MM.1S (cell line): ENCODE data around the gene POLL.

ENCODE experiments used
- DNase-seq: peaks from one replicate; pipeline ENCODE4 v3.0.0-alpha.2; 2015
- H2AFZ ChIP-seq: fragments of 300-600 bp; sonication (generic); 2 replicates; pipeline ENCODE4 v1.6.0; 2016; ENCODE audit warnings: antibody characterized with exemption, low read length
- H3F3A ChIP-seq: fragments of 300-600 bp; sonication (generic); 2 replicates; pipeline ENCODE4 v1.6.1; 2016; ENCODE audit warnings: mild to moderate bottlenecking, antibody characterized with exemption, low read length, moderate library complexity, mixed read lengths; ENCODE audit not compliant: insufficient read depth
- H3K27ac ChIP-seq: fragments of 300-600 bp; sonication (generic); 2 replicates; pipeline ENCODE4 v1.5.1; 2016; ENCODE audit warnings: mild to moderate bottlenecking, low read length
- H3K27me3 ChIP-seq: fragments of 300-600 bp; sonication (generic); replicated peaks from 2 replicates; pipeline ENCODE4 v1.6.0; 2016; ENCODE audit warnings: low read length; ENCODE audit not compliant: insufficient read depth
- H3K36me3 ChIP-seq: fragments of 300-600 bp; sonication (generic); replicated peaks from 2 replicates; pipeline ENCODE4 v1.6.1; 2016; ENCODE audit warnings: mild to moderate bottlenecking, low read length, mixed read lengths; ENCODE audit not compliant: insufficient read depth
- H3K4me1 ChIP-seq: fragments of 300-600 bp; sonication (generic); 2 replicates; pipeline ENCODE4 v1.6.1; 2016; ENCODE audit warnings: low read length, mixed read lengths
- H3K4me2 ChIP-seq: fragments of 300-600 bp; sonication (generic); 2 replicates; pipeline ENCODE4 v1.6.0; 2016; ENCODE audit warnings: low read depth, low read length
- H3K4me3 ChIP-seq: fragments of 300-600 bp; sonication (generic); 2 replicates; pipeline ENCODE4 v1.5.1; 2016; ENCODE audit warnings: low read length, mixed read lengths
- H3K79me2 ChIP-seq: fragments of 300-600 bp; sonication (generic); 2 replicates; pipeline ENCODE4 v1.6.1; 2016; ENCODE audit warnings: mixed run types, low read length, mixed read lengths
- H3K9ac ChIP-seq: fragments of 300-600 bp; sonication (generic); 2 replicates; pipeline ENCODE4 v1.6.1; 2016; ENCODE audit warnings: low read length, mixed read lengths
- H3K9me2 ChIP-seq: fragments of 300-600 bp; sonication (generic); replicated peaks from 2 replicates; pipeline ENCODE4 v1.6.1; 2016; ENCODE audit warnings: mild to moderate bottlenecking, low read length, mixed read lengths; ENCODE audit not compliant: insufficient read depth
- H3K9me3 ChIP-seq: fragments of 300-600 bp; sonication (generic); replicated peaks from 2 replicates; pipeline ENCODE4 v1.6.1; 2016; ENCODE audit warnings: mild to moderate bottlenecking, low read length, mixed read lengths; ENCODE audit not compliant: insufficient read depth
- H4K20me1 ChIP-seq: fragments of 300-600 bp; sonication (generic); 2 replicates; pipeline ENCODE4 v1.6.1; 2016; ENCODE audit warnings: mild to moderate bottlenecking, low read length, moderate library complexity, mixed read lengths; ENCODE audit not compliant: insufficient read depth
- EZH2 ChIP-seq: fragments of 300-600 bp; sonication (generic); optimal IDR thresholded peaks from 2 replicates; pipeline ENCODE3; 2017; ENCODE audit warnings: low read depth, mild to moderate bottlenecking, antibody characterized with exemption, low read length, mixed read lengths
- EZH2phosphoT487 ChIP-seq: fragments of 300-600 bp; sonication (generic); IDR thresholded peaks from 2 replicates; pipeline ENCODE4 v1.6.1; 2018; ENCODE audit warnings: antibody characterized with exemption, low read length
- TF ChIP-seq, protein P1 (sequence below): fragments of 300-600 bp; sonication (generic); IDR thresholded peaks from 2 replicates; pipeline ENCODE4 v1.5.1; 2016; ENCODE audit warnings: antibody characterized with exemption, low read length, mixed read lengths

POLL gene

DNA sequence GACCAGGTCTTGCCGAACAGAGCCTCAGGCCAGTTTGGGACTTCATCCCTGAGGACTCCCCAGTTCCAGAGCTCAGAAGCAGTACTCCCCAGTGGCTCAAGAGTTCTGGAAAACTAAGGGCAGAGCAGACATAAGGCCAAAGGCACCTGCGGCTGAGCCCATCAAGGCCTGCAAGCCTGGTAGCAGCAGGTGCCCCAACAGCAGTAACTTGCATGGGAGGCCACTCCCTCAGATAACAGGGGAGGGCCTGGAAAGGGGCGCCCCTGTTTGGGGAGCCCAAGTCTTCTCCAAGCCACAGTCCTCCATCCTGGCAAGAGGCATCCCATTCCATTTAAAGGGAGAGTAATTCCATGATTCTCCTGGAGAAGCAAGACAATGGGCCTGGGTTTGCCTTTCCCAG lies 13.0 kb downstream of the POLL start:
- H3K4me2 ChIP-seq, result no peak overlapping the region
- TF ChIP-seq, protein P1, sequence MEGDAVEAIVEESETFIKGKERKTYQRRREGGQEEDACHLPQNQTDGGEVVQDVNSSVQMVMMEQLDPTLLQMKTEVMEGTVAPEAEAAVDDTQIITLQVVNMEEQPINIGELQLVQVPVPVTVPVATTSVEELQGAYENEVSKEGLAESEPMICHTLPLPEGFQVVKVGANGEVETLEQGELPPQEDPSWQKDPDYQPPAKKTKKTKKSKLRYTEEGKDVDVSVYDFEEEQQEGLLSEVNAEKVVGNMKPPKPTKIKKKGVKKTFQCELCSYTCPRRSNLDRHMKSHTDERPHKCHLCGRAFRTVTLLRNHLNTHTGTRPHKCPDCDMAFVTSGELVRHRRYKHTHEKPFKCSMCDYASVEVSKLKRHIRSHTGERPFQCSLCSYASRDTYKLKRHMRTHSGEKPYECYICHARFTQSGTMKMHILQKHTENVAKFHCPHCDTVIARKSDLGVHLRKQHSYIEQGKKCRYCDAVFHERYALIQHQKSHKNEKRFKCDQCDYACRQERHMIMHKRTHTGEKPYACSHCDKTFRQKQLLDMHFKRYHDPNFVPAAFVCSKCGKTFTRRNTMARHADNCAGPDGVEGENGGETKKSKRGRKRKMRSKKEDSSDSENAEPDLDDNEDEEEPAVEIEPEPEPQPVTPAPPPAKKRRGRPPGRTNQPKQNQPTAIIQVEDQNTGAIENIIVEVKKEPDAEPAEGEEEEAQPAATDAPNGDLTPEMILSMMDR, result no peak
- no peak for TF ChIP-seq EZH2phosphoT487
- no peak for TF ChIP-seq EZH2

DNA sequence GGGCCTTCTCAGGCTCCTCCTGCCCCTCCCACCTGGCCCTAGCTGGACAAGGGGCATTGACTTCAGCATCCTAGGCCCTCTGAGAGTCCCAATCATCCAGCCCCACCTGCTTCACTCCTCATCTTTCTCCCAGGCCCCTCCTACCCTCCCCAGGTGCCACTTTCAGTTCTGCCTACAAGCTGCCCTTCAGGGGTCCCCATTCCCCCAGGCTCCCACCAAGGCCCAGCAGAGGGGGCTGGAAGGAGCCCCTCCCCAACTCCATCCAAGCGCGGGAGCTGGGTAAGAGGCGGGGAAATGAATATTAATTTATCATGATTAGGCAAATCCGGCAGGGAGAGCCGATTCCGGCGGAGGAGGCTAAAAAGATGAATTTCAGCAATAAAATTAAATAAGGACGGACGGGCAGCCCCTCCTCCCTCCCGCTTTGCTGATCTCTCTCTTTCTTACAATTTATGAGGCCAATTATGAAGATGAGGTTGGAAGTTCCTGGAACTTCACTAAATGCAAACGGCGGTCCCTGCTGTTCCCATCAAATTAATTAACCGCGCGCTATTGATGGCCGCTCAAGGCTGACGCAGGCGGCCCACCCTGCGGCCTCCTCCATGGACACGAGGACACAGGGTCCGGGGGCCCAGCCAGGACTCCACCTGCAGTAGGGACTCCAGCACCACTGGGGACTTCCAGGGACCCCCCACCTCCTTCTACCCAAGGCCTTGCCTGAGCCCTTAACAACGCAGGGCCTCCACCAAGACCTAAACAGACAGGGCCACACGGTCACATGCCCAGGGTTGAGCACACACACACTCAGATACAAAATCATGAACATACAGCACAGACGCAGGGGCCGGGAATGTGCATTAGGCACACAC lies 13.9 kb downstream of the POLL start:
- no peak for DNase-seq
- Histone ChIP-seq H3K27me3 (peaks cover 3% of the 10 kb centered on the region; the same call in 1 of the 2 replicates), H4K20me1 (no peaks in the 10 kb centered on the region), H3K9ac (no peak overlapping the region), H3K4me2 (no peak overlapping the region), H3K4me3 (no peak overlapping the region), H3F3A (no peaks in the 10 kb centered on the region), H3K9me2 (no peaks in the 10 kb centered on the region), H3K79me2 (no peaks in the 10 kb centered on the region), H3K9me3 (no peaks in the 10 kb centered on the region), H2AFZ (no peak overlapping the region), H3K4me1 (no peaks in the 10 kb centered on the region), H3K27ac (no peak overlapping the region), H3K36me3 (no peaks in the 10 kb centered on the region)
- TF ChIP-seq EZH2, result no peak

More for the DNA sequence above, 13.0 kb downstream of the POLL start:
- Histone ChIP-seq H3K27ac (no peak overlapping the region), H2AFZ (no peak overlapping the region), H3K27me3 (no peaks in the 10 kb centered on the region), H3K79me2 (no peaks in the 10 kb centered on the region), H3K4me1 (peaks cover under 1% of the 10 kb centered on the region; the same call in 1 of the 2 replicates), H3K4me3 (no peak overlapping the region), H3K36me3 (no peaks in the 10 kb centered on the region), H3K9me3 (no peaks in the 10 kb centered on the region), H3K9me2 (no peaks in the 10 kb centered on the region), H3K9ac (no peak overlapping the region), H3F3A (no peaks in the 10 kb centered on the region), H4K20me1 (no peaks in the 10 kb centered on the region)
- DNase-seq, result no peak

DNA sequence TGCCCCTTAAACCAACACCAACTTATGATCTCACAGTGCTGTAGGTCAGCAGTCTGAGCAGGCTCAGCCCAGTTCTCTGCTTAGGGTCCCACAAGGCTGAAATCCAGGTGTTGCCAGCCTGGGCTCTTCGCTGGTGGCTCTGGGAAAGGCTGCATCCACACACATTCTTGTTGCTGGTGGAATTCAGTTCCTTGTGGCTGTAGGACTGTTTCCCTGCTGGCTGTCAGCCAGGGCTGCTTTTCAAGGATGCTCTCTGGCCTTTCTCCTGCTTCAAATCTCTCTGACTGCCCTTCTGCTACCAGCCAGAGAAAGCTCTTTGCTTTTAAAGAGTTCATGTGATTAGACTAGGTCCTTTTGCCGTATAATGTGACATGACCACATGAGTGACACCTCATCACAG lies 15.3 kb downstream of the POLL start:
- Histone ChIP-seq H2AFZ (no peak overlapping the region), H3K9ac (no peak overlapping the region), H3K4me2 (no peak overlapping the region), H3K27me3 (peaks cover 3% of the 10 kb centered on the region; the same call in 1 of the 2 replicates), H4K20me1 (no peaks in the 10 kb centered on the region), H3K79me2 (no peaks in the 10 kb centered on the region), H3K4me1 (no peaks in the 10 kb centered on the region), H3K4me3 (no peak overlapping the region), H3K36me3 (no peaks in the 10 kb centered on the region), H3F3A (no peaks in the 10 kb centered on the region), H3K27ac (no peak overlapping the region), H3K9me2 (no peaks in the 10 kb centered on the region), H3K9me3 (no peaks in the 10 kb centered on the region)
- TF ChIP-seq EZH2 (no peak), EZH2phosphoT487 (no peak)
- TF ChIP-seq, protein P1, result no peak
- no peak for DNase-seq

DNA sequence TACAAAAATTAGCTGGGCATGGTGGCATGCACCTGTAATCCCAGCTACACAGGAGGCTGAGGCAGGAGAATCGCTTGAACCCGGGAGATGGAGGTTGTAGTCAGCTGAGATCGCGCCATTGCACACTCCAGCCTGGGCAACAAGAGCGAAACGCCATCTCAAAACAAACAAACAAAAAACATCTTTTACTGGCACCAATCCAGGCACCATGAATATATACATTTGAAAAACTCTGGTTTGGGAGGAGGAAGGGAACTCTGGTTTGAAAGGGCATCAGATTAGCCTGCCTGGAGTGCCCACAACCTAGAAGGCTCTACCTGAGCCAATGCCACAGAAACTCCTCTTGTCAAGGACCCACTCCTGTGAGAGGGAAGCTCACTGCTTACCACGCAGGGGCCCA lies 15.9 kb downstream of the POLL start:
- Histone ChIP-seq H3K4me2 (no peak overlapping the region), H3K9me3 (no peaks in the 10 kb centered on the region), H3K27me3 (peaks cover 3% of the 10 kb centered on the region; the same call in 1 of the 2 replicates), H4K20me1 (no peaks in the 10 kb centered on the region), H3K27ac (no peak overlapping the region), H3F3A (no peaks in the 10 kb centered on the region), H3K4me3 (no peak overlapping the region), H3K9ac (no peak overlapping the region), H3K9me2 (no peaks in the 10 kb centered on the region), H2AFZ (no peak overlapping the region), H3K4me1 (no peaks in the 10 kb centered on the region), H3K79me2 (no peaks in the 10 kb centered on the region), H3K36me3 (no peaks in the 10 kb centered on the region)
- TF ChIP-seq EZH2phosphoT487 (no peak), EZH2 (no peak)
- TF ChIP-seq, protein P1, result no peak
- no peak for DNase-seq
